HG03432 (cell line): ENCODE data around the gene CHSY3.
"Not testable (repeated sequence)": the region's sequence is repeated elsewhere in the genome, so short reads cannot be mapped to it uniquely, and the experiment has no call there.

Experiments used
- ATAC-seq: cut with Tn5 transposase; IDR thresholded peaks from one replicate; pipeline ENCODE4 v1.9.1; 2021; ENCODE audit warnings: mild to moderate bottlenecking, moderate library complexity; ENCODE audit not compliant: unreplicated experiment

The CHSY3 gene

GRCh38 chr5:130141659-130142320 lies 237.5 kb downstream of the CHSY3 start:
- ATAC-seq, result peak; percentile 89

- no peak for ATAC-seq
These were observed 247.0 kb downstream of the CHSY3 start for GRCh38 chr5:130151239-130151638.

GRCh38 chr5:130155345-130156011 lies 251.2 kb downstream of the CHSY3 start:
- ATAC-seq, result no peak

- ATAC-seq, result no peak
These were observed 253.8 kb downstream of the CHSY3 start for GRCh38 chr5:130158036-130158435.

GRCh38 chr5:130159968-130160367 lies 255.7 kb downstream of the CHSY3 start:
- no peak for ATAC-seq

- ATAC-seq, result no peak
These were observed 260.7 kb downstream of the CHSY3 start for GRCh38 chr5:130164966-130165365.

GRCh38 chr5:130166839-130167490 lies 262.7 kb downstream of the CHSY3 start:
- ATAC-seq, result no peak

GRCh38 chr5:130168211-130168610 lies 263.9 kb downstream of the CHSY3 start:
- ATAC-seq, result no peak

- no peak for ATAC-seq
These were observed 267.4 kb downstream of the CHSY3 start for GRCh38 chr5:130171699-130172098.

GRCh38 chr5:130183115-130183514 lies 278.9 kb downstream of the CHSY3 start:
- ATAC-seq, result no peak

GRCh38 chr5:130189961-130190360 lies 285.7 kb downstream of the CHSY3 start:
- no peak for ATAC-seq

GRCh38 chr5:130198927-130199326 lies 294.7 kb downstream of the CHSY3 start:
- ATAC-seq, result peak; percentile 90

GRCh38 chr5:130206686-130207085 lies 302.4 kb downstream of the CHSY3 start:
- ATAC-seq, result no peak

GRCh38 chr5:130213607-130214006 lies 309.3 kb downstream of the CHSY3 start:
- ATAC-seq, result no peak

GRCh38 chr5:130216286-130216685 lies 312.0 kb downstream of the CHSY3 start:
- ATAC-seq, result no peak

GRCh38 chr5:130222573-130222972 lies 318.3 kb downstream of the CHSY3 start:
- ATAC-seq, result no peak

GRCh38 chr5:130226556-130226955 lies 322.3 kb downstream of the CHSY3 start:
- ATAC-seq, result not testable (repeated sequence)

- ATAC-seq, result no peak
These were observed 323.4 kb downstream of the CHSY3 start for GRCh38 chr5:130227699-130228098.

GRCh38 chr5:130231786-130232185 lies 327.5 kb downstream of the CHSY3 start:
- ATAC-seq, result no peak

GRCh38 chr5:130234816-130235215 lies 330.6 kb downstream of the CHSY3 start:
- no peak for ATAC-seq
